HepG2 (cell line): ENCODE results near the gene TEDC2. TPM values are rescaled to one million over a fixed set of nuclear protein-coding genes. Genes with fewer than 3 reads are reported as not detected.

Source experiments
- ATAC-seq: fragments of 200-7000 bp; cut with Tn5 transposase; 3 replicates; pipeline ENCODE4 v1.9.1; 2020; ENCODE audit warnings: mild to moderate bottlenecking, moderate library complexity
- BruUV-seq: library from RNA; stranded (reverse); fragments of 400-500 nt; replicated peaks from 2 replicates; lab custom pipeline; 2021; lab: Mats Ljungman, UMichigan
- CTCF ChIA-PET: fragments of 300-600 bp; formaldehyde crosslinking; extraction: SDS; loops from one replicate; lab custom pipeline; 2021; ENCODE audit warnings: low total read pairs, inconsistent platforms, low intra/inter-chr PET ratio; lab: Yijun Ruan, JAX
- POLR2A ChIA-PET: fragments of 350-600 bp; sonication (Branson Sonifier 250); formaldehyde crosslinking; loops from one replicate; lab custom pipeline; 2020; ENCODE audit warnings: antibody characterized with exemption, inconsistent platforms; lab: Yijun Ruan, JAX
- DNase-seq: peaks from one replicate; pipeline ENCODE4 v3.0.0-alpha.2; 2015; ENCODE audit warnings: low spot score
- FAIRE-seq: peaks from 3 replicates; lab custom pipeline; 2011; peaks lifted over from hg19 to GRCh38; lab: Jason Lieb, UNC
- H2AFZ ChIP-seq: one replicate; pipeline ENCODE4 v1.6.1; 2011; ENCODE audit warnings: low read length, inconsistent platforms
- H3K27ac ChIP-seq: fragments of 300-600 bp; 3 replicates; pipeline ENCODE4 v1.8.0; 2011; ENCODE audit warnings: mixed run types, mild to moderate bottlenecking, mixed read lengths, low read length, inconsistent platforms; ENCODE audit not compliant: insufficient read depth; ENCODE audit errors: extremely low read length
- H3K27me3 ChIP-seq, 2 experiments: fragments of 200-600 bp in 1 of 2; 2 replicates in 1 of 2; 3 replicates in 1 of 2; pipeline versions ENCODE4 v1.6.0 to v1.8.0; 2011; ENCODE audit warnings: low read length in 2 of 2, mild to moderate bottlenecking in 2 of 2, moderate library complexity in 2 of 2, inconsistent platforms in 1 of 2; ENCODE audit not compliant: insufficient read depth in 2 of 2, control insufficient read depth in 1 of 2
- H3K36me3 ChIP-seq, 2 experiments: fragments of 200-600 bp in 1 of 2; replicated peaks in 1 of 2; 2 replicates in 1 of 2; 3 replicates in 1 of 2; pipeline versions ENCODE4 v1.5.1 to v1.8.0; 2011; ENCODE audit warnings: low read length in 2 of 2, inconsistent platforms in 1 of 2; ENCODE audit not compliant: insufficient read depth in 2 of 2, control insufficient read depth in 1 of 2
- H3K4me1 ChIP-seq: 2 replicates; pipeline ENCODE4 v1.5.1; 2012; ENCODE audit warnings: low read length, inconsistent platforms; ENCODE audit not compliant: insufficient read depth
- H3K4me2 ChIP-seq: 2 replicates; pipeline ENCODE4 v1.6.0; 2011; ENCODE audit warnings: low read depth, low read length, inconsistent platforms
- H3K4me3 ChIP-seq, 3 experiments: fragments of 200-600 bp in 1 of 3; sonication (generic), shearing (Covaris generic) in 1 of 3; replicated peaks in 1 of 3; 2 replicates each; pipeline ENCODE4 v1.5.1; 2011 to 2016; ENCODE audit warnings: low read length in 3 of 3, inconsistent platforms in 2 of 3, low read depth in 2 of 3, mild to moderate bottlenecking in 2 of 3, control low read depth in 1 of 3, mixed read lengths in 1 of 3; ENCODE audit not compliant: insufficient read depth in 1 of 3
- H3K79me2 ChIP-seq: one replicate; pipeline ENCODE4 v1.6.1; 2011; ENCODE audit warnings: low read length, inconsistent platforms; ENCODE audit not compliant: insufficient read depth
- H3K9ac ChIP-seq: 2 replicates; pipeline ENCODE4 v1.6.0; 2011; ENCODE audit warnings: mild to moderate bottlenecking, low read depth, low read length, inconsistent platforms; ENCODE audit not compliant: insufficient read depth
- H3K9me3 ChIP-seq: 2 replicates; pipeline ENCODE4 v1.5.1; 2012; ENCODE audit warnings: mild to moderate bottlenecking, low read length
- H4K20me1 ChIP-seq: 2 replicates; pipeline ENCODE4 v1.6.0; 2011; ENCODE audit warnings: inconsistent platforms, mild to moderate bottlenecking, low read length, moderate library complexity; ENCODE audit not compliant: insufficient read depth
- AGO2 ChIP-seq: fragments of 200-400 bp; formaldehyde crosslinking; optimal IDR thresholded peaks from 2 replicates; pipeline ENCODE3; 2017; ENCODE audit warnings: mild to moderate bottlenecking, low read depth, low read length, moderate library complexity
- CAMTA2 ChIP-seq: sonication (generic); formaldehyde crosslinking; IDR thresholded peaks from 2 replicates; pipeline ENCODE4 v1.4.0; 2020; ENCODE audit warnings: mild to moderate bottlenecking, missing genetic modification reagents, borderline replicate concordance
- DNMT3B ChIP-seq: conservative IDR thresholded peaks from 2 replicates; pipeline ENCODE4 v1.6.1; 2016; ENCODE audit warnings: missing biosample characterization, control low read depth
- MTA1 ChIP-seq: sonication (generic); formaldehyde crosslinking; IDR thresholded peaks from 2 replicates; pipeline ENCODE4 v1.4.0; 2020; ENCODE audit warnings: missing genetic modification reagents, mild to moderate bottlenecking, borderline replicate concordance
- MXD4 ChIP-seq: IDR thresholded peaks from 2 replicates; pipeline ENCODE4 v1.6.1; 2016; ENCODE audit warnings: mild to moderate bottlenecking, missing biosample characterization, missing genetic modification reagents
- RBFOX2 ChIP-seq: fragments of 200-400 bp; formaldehyde crosslinking; IDR thresholded peaks from 2 replicates; pipeline ENCODE4 v1.6.1; 2017; ENCODE audit warnings: low read depth, mild to moderate bottlenecking, low read length
- SMARCE1 ChIP-seq: fragments of 450-650 bp; IDR thresholded peaks from 2 replicates; pipeline ENCODE4 v1.6.1; 2017; ENCODE audit warnings: borderline replicate concordance
- SNAI1 ChIP-seq: sonication (generic); formaldehyde crosslinking; IDR thresholded peaks from 2 replicates; pipeline ENCODE4 v1.5.0; 2020; ENCODE audit warnings: mild to moderate bottlenecking, missing genetic modification reagents, borderline replicate concordance
- SSRP1 ChIP-seq: IDR thresholded peaks from 2 replicates; pipeline ENCODE4 v1.6.1; 2016; ENCODE audit warnings: control low read depth
- ZFP36 ChIP-seq: fragments of 150-350 bp; IDR thresholded peaks from 2 replicates; pipeline ENCODE4 v1.6.1; 2018; ENCODE audit warnings: borderline replicate concordance, low read length, low read depth; ENCODE audit not compliant: partially characterized antibody
- WGBS: methylation state at CpG from one replicate; pipeline ENCODE4 v1.1.6; 2017; ENCODE audit warnings: low lambda C conversion rate; 5-methylcytosine and 5-hydroxymethylcytosine counted together
- in situ Hi-C: cut with HindIII; loops from 2 replicates; pipeline ENCODE4 v1.10.0; 2017; ENCODE audit warnings: low pct_unique_long_range_greater_than_20kb; ENCODE audit not compliant: extremely low pct_ligation_motif_present
- intact Hi-C: fragments of 100-400 bp; cut with micrococcal nuclease; formaldehyde crosslinking; loops from one replicate; pipeline ENCODE4 v1.10.0; 2022; ENCODE audit not compliant: unreplicated experiment
- polyA plus RNA-seq, 8 experiments: library from polyadenylated mRNA; depleted of rRNA in 3 of 8; stranded (reverse) in 7 of 8; unstranded in 1 of 8; fragments of >200 nt; fragmentation: Illumina TruSeq in 4 of 8; extraction: Trizol in 4 of 8; gene quantifications; 2 replicates each; pipeline versions ENCODE4 v1.2.1 to v1.2.3, GENCODE V29; 2011 to 2016; ENCODE audit warnings: low read depth in 4 of 8, missing spikeins in 1 of 8, mixed read lengths in 1 of 8; ENCODE audit not compliant: insufficient read depth in 1 of 8
- total RNA-seq, 5 experiments: library from RNA; depleted of rRNA; stranded (reverse); fragments of >200 nt; fragmentation: Illumina TruSeq; extraction: Trizol; gene quantifications; 2 replicates each; pipeline ENCODE4 v1.2.3, GENCODE V29; 2016; ENCODE audit warnings: low read depth in 1 of 5
- TF ChIP-seq, protein P1 (sequence below): sonication (generic); formaldehyde crosslinking; IDR thresholded peaks from 2 replicates; pipeline ENCODE4 v1.4.0; 2020; ENCODE audit warnings: low read depth, mild to moderate bottlenecking, missing genetic modification reagents

The TEDC2 gene
- total and polyA plus RNA-seq, 2 of the 13 experiments (the other 11 are each of a cell fraction or from before 2014, with no cell fraction given) = 6.2 to 24.4 TPM

DNA sequence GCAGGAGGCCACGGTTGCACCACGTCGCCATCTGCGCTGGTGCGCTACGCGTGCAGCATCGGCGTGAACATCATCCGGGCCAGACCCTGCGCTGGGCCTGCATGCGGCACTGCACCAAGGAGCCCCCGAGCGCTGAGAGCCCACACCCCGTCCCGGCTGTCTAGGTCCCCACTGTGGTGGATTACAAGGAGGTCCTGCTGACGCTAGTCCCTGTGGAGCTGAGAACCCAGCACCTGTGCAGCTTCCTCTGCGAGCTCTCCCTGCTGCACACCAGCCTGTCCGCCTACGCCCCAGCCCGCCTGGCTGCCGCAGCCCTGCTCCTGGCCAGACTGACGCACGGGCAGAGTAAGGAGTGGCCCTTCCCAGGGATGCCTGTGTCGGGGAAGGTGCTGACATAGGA, 10.8 kb upstream of the TEDC2 start:
- H3K4me2 ChIP-seq = no peak overlapping the region
- TF ChIP-seq SSRP1 (CRISPR knock-in tag) (no peak), SNAI1 (CRISPR knock-in tag) (no peak), DNMT3B (CRISPR knock-in tag) (no peak), SMARCE1 (no peak), MXD4 (CRISPR knock-in tag) (no peak), CAMTA2 (CRISPR knock-in tag) (no peak), ZFP36 (no peak), RBFOX2 (peak; percentile 53; the same call in 1 of the 2 replicates), AGO2 (peak; percentile 65), MTA1 (CRISPR knock-in tag) (peak; percentile 21; the same call in 1 of the 2 replicates)
- TF ChIP-seq, protein P1, sequence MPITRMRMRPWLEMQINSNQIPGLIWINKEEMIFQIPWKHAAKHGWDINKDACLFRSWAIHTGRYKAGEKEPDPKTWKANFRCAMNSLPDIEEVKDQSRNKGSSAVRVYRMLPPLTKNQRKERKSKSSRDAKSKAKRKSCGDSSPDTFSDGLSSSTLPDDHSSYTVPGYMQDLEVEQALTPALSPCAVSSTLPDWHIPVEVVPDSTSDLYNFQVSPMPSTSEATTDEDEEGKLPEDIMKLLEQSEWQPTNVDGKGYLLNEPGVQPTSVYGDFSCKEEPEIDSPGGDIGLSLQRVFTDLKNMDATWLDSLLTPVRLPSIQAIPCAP (CRISPR knock-in tag) = no peak
- TF ChIP-seq, all 625 proteins: peak for 3
- no peaks in the 10 kb centered on the region for H3K27me3 ChIP-seq
- H3K27ac ChIP-seq = no peak overlapping the region
- H3K4me3 ChIP-seq = no peak overlapping the region
- FAIRE-seq (no peak), ATAC-seq (no peak), DNase-seq (no peak)
- H2AFZ ChIP-seq = no peak overlapping the region
- H3K9ac ChIP-seq = no peak overlapping the region
- H3K36me3 ChIP-seq = peaks cover 28 to 68% of the 10 kb centered on the region in 2 experiments; a peak in 4 of 5 replicates
- WGBS = 96% methylated on average over 18 of the region's 25 CpGs
- in situ Hi-C loops (no loop called here), intact Hi-C loops (no loop called here)
- H3K79me2 ChIP-seq = no peaks in the 10 kb centered on the region
- no peaks in the 10 kb centered on the region for H4K20me1 ChIP-seq
- no TSS peak for BruUV-seq
- POLR2A ChIA-PET = no interaction called here
- H3K4me1 ChIP-seq = no peaks in the 10 kb centered on the region
- CTCF ChIA-PET = no interaction called here
- no peaks in the 10 kb centered on the region for H3K9me3 ChIP-seq
